ENCODE data around the gene LSAMP.

LSAMP gene

GRCh38 chr3:116059421-116060096 lies 385.7 kb downstream of the LSAMP start (continued):
- TF ChIP-seq ZNF660 (tag by site-specific recombination; IDR thresholded peaks at IDR 0.05) (0 out of 2 replicates have a peak, but pooled peaks have one; percentile 24), WT1 (tag by site-specific recombination; IDR thresholded peaks at IDR 0.05) (peak; percentile 34; the same call in 1 of the 2 replicates), SALL2 (tag by site-specific recombination; IDR thresholded peaks at IDR 0.05; ENCODE audit: borderline replicate concordance) (no peak), ZNF785 (tag by site-specific recombination; IDR thresholded peaks at IDR 0.05) (no peak), ZBTB26 (tag by site-specific recombination; optimal IDR thresholded peaks at IDR 0.05) (no peak), ZNF433 (tag by site-specific recombination; IDR thresholded peaks at IDR 0.05; ENCODE audit: low read depth) (no peak), TRIM28 (IDR thresholded peaks at IDR 0.05; ENCODE audit: borderline replicate concordance, low read length) (peak; percentile 90), ZNF280D (tag by site-specific recombination; IDR thresholded peaks at IDR 0.05) (no peak), SP3 (tag by site-specific recombination; IDR thresholded peaks at IDR 0.05) (no peak), SP7 (tag by site-specific recombination; IDR thresholded peaks at IDR 0.05) (0 out of 2 replicates have a peak, but pooled peaks have one; percentile 18), ZNF561 (tag by site-specific recombination; IDR thresholded peaks at IDR 0.05; ENCODE audit: borderline replicate concordance) (no peak), ZBTB11 (tag by site-specific recombination; conservative IDR thresholded peaks at IDR 0.05; ENCODE audit: low read depth) (no peak), HIC1 (tag by site-specific recombination; IDR thresholded peaks at IDR 0.05) (peak; percentile 83), ZNF555 (tag by site-specific recombination; conservative IDR thresholded peaks at IDR 0.05) (no peak), ZNF175 (tag by site-specific recombination; IDR thresholded peaks at IDR 0.05) (no peak), ZNF548 (tag by site-specific recombination; IDR thresholded peaks at IDR 0.05) (no peak)

- Histone ChIP-seq H3K27ac (ENCODE audit: extremely low read depth, low read depth, low read length) (no peak overlapping the region), H3K9me3 (ENCODE audit: control insufficient read depth, insufficient read depth, low read depth, low read length) (no peaks in the 10 kb centered on the region), H3K4me3 (ENCODE audit: low read depth, low read length) (no peak overlapping the region), H3K4me1 (ENCODE audit: control insufficient read depth, insufficient read depth, low read length) (no peaks in the 10 kb centered on the region), H3K36me3 (ENCODE audit: control insufficient read depth in 2 of 2, insufficient read depth in 1 of 2, low read length in 2 of 2) (no peaks in the 10 kb centered on the region)
- POLR2A ChIA-PET: no interaction called here
- CTCF ChIA-PET: interaction anchor here (0.5 kb wide), 1 partner anchor 1073 kb away, joined by 3 read pairs; no protein-coding TSS in a partner anchor
- TF ChIP-seq ZNF513 (tag by site-specific recombination; IDR thresholded peaks at IDR 0.05) (no peak), ZNF664 (tag by site-specific recombination; IDR thresholded peaks at IDR 0.05) (no peak), ZSCAN16 (tag by site-specific recombination; IDR thresholded peaks at IDR 0.05) (no peak), YY2 (tag by site-specific recombination; IDR thresholded peaks at IDR 0.05) (no peak), ZNF777 (tag by site-specific recombination; IDR thresholded peaks at IDR 0.05; ENCODE audit: borderline replicate concordance) (no peak)
These were observed 386.4 kb downstream of the LSAMP start for GRCh38 chr3:116058844-116059243.
